GM12878 (cell line): Measurements from ENCODE around the gene MIXL1.

Experiments
- BHLHE40 ChIP-seq, 2 experiments: fragments of 450-650 bp in 1 of 2; IDR thresholded peaks; 2 replicates each; pipeline ENCODE4 v1.6.1; 2011 to 2017; ENCODE audit warnings: low read depth in 2 of 2, borderline replicate concordance in 1 of 2, improper control_type of control experiment in 1 of 2, low read length in 1 of 2, mild to moderate bottlenecking in 1 of 2
- CTCF ChIP-seq, 3 experiments: IDR thresholded peaks in 2 of 3; conservative IDR thresholded peaks in 1 of 3; 2 replicates each; pipeline ENCODE4 v1.5.1; 2011; ENCODE audit warnings: low read depth in 3 of 3, low read length in 3 of 3, mild to moderate bottlenecking in 3 of 3, control low read depth in 2 of 3, moderate library complexity in 2 of 3, inconsistent platforms in 1 of 3, mixed read lengths in 1 of 3; ENCODE audit not compliant: control insufficient read depth in 2 of 3, insufficient read depth in 1 of 3; ENCODE audit errors: extremely low read depth in 1 of 3
- EZH2 ChIP-seq: IDR thresholded peaks from 2 replicates; pipeline ENCODE4 v1.6.1; 2012; ENCODE audit warnings: low read depth, mild to moderate bottlenecking, control low read depth, inconsistent platforms, low read length, borderline replicate concordance; ENCODE audit not compliant: control insufficient read depth
- GABPA ChIP-seq: IDR thresholded peaks from 2 replicates; pipeline ENCODE4 v1.6.1; 2014; ENCODE audit warnings: antibody characterized with exemption, low read depth, mild to moderate bottlenecking, inconsistent platforms
- HDAC6 ChIP-seq: fragments of 200-600 bp; sonication (generic); IDR thresholded peaks from one replicate; pipeline ENCODE4 v1.8.0; 2017; ENCODE audit warnings: antibody characterized with exemption; ENCODE audit not compliant: unreplicated experiment
- JUND ChIP-seq: IDR thresholded peaks from 2 replicates; pipeline ENCODE4 v1.6.1; 2012; ENCODE audit warnings: low read depth, mild to moderate bottlenecking, low read length, improper control_type of control experiment, moderate library complexity
- MXI1 ChIP-seq: fragments of 150-350 bp; IDR thresholded peaks from 2 replicates; pipeline ENCODE4 v1.6.1; 2011; ENCODE audit warnings: low read depth, mild to moderate bottlenecking, inconsistent platforms, low read length, improper control_type of control experiment
- POLR2A ChIP-seq: IDR thresholded peaks from 2 replicates; pipeline ENCODE4 v1.6.1; 2011; ENCODE audit warnings: low read depth, mild to moderate bottlenecking, low read length
- SMARCA5 ChIP-seq: fragments of 450-650 bp; IDR thresholded peaks from 2 replicates; pipeline ENCODE4 v1.6.1; 2017; ENCODE audit warnings: mild to moderate bottlenecking
- SMC3 ChIP-seq: IDR thresholded peaks from 2 replicates; pipeline ENCODE4 v1.6.1; 2011; ENCODE audit warnings: low read length, improper control_type of control experiment, borderline replicate concordance
- TAF1 ChIP-seq: IDR thresholded peaks from 2 replicates; pipeline ENCODE4 v1.6.1; 2011; ENCODE audit warnings: mild to moderate bottlenecking, low read depth, low read length, borderline replicate concordance
- USF2 ChIP-seq: IDR thresholded peaks from 2 replicates; pipeline ENCODE4 v1.6.1; 2011; ENCODE audit warnings: low read depth, low read length, improper control_type of control experiment, borderline replicate concordance
- ZNF384 ChIP-seq: IDR thresholded peaks from 2 replicates; pipeline ENCODE4 v1.6.1; 2012; ENCODE audit warnings: low read depth, mild to moderate bottlenecking, low read length, improper control_type of control experiment, borderline replicate concordance
- TF ChIP-seq, protein P1 (sequence below): IDR thresholded peaks from 2 replicates; pipeline ENCODE4 v1.6.1; 2012; ENCODE audit warnings: mild to moderate bottlenecking, low read depth, low read length

DNA sequence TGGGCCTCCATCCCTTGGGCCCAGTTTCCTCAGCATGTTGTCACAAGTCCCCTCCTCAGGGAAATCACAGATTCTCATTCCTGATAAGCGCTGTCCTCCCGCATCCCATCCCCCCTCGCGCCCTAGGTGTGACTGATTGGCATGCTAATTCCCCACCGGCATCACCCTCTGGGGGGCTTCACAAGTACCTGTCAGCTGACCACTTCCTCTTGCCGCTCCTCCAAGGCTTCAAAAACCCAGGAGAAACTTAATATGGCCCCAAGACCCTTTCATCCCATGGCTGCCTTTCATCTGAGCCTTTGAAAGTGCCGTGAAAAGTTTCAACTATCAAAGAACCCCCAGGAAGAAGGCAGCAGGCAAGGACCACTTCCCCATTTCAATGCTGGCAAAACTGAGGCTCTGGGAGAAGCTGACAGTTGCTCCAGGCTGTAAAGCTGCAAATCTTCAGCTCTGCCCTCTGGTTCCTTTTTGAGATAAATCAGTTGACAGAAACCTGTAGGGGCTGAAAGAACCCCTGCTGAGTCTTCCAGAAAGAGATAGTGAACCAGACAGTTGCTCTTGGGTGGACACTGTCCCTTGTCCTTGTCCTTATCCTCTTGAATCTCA, 12.8 kb upstream of the MIXL1 start:
- TF ChIP-seq EZH2 (no peak), POLR2A (no peak), CTCF (IDR thresholded peaks at IDR 0.05 in 2 of 3, conservative IDR thresholded peaks at IDR 0.05 in 1 of 3; ENCODE audit: control insufficient read depth in 2 of 3, extremely low read depth in 1 of 3, insufficient read depth in 1 of 3, low read depth in 3 of 3, low read length in 3 of 3) (no peak), HDAC6 (no peak), SMC3 (no peak), TAF1 (no peak), GABPA (no peak), BHLHE40 (IDR thresholded peaks at IDR 0.05; ENCODE audit: borderline replicate concordance in 1 of 2, low read depth in 2 of 2, low read length in 1 of 2) (no peak), SMARCA5 (no peak), ZNF384 (no peak), JUND (no peak), USF2 (no peak), MXI1 (no peak)
- TF ChIP-seq, protein P1, sequence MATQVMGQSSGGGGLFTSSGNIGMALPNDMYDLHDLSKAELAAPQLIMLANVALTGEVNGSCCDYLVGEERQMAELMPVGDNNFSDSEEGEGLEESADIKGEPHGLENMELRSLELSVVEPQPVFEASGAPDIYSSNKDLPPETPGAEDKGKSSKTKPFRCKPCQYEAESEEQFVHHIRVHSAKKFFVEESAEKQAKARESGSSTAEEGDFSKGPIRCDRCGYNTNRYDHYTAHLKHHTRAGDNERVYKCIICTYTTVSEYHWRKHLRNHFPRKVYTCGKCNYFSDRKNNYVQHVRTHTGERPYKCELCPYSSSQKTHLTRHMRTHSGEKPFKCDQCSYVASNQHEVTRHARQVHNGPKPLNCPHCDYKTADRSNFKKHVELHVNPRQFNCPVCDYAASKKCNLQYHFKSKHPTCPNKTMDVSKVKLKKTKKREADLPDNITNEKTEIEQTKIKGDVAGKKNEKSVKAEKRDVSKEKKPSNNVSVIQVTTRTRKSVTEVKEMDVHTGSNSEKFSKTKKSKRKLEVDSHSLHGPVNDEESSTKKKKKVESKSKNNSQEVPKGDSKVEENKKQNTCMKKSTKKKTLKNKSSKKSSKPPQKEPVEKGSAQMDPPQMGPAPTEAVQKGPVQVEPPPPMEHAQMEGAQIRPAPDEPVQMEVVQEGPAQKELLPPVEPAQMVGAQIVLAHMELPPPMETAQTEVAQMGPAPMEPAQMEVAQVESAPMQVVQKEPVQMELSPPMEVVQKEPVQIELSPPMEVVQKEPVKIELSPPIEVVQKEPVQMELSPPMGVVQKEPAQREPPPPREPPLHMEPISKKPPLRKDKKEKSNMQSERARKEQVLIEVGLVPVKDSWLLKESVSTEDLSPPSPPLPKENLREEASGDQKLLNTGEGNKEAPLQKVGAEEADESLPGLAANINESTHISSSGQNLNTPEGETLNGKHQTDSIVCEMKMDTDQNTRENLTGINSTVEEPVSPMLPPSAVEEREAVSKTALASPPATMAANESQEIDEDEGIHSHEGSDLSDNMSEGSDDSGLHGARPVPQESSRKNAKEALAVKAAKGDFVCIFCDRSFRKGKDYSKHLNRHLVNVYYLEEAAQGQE, result no peak
